Activated B cell treated with CpG ODN at 0.5 μM for 24 hours (primary cell): ENCODE results near the gene MALAT1. TPM values are rescaled to one million over a fixed set of nuclear protein-coding genes. Genes with fewer than 3 reads are reported as not detected.
A peak's percentile ranks its signal among the peaks of the same experiment; 100 is the strongest.
"Not testable (repeated sequence)": the region's sequence is repeated elsewhere in the genome, so short reads cannot be mapped to it uniquely, and the experiment has no call there.

Source experiments
- ATAC-seq: fragments of 200-7000 bp; cut with Tn5 transposase; one replicate; pipeline ENCODE4 v1.10.0; 2021; ENCODE audit warnings: low read depth, mild to moderate bottlenecking, moderate library complexity
- CTCF ChIA-PET: fragments of 350-600 bp; sonication (Branson Sonifier 250); formaldehyde crosslinking; loops from one replicate; lab custom pipeline; 2021; ENCODE audit warnings: antibody characterized with exemption; lab: Charles Lee
- POLR2A ChIA-PET: fragments of 350-600 bp; sonication (Branson Sonifier 250); formaldehyde crosslinking; loops from one replicate; lab custom pipeline; 2021; ENCODE audit warnings: antibody characterized with exemption; lab: Charles Lee
- DNase-seq: peaks from one replicate; pipeline ENCODE4 v3.0.0; 2022
- H3K27ac Mint-ChIP-seq: one replicate; pipeline ENCODE4 v1.8.0; 2020; ENCODE audit warnings: mixed read lengths
- H3K27me3 Mint-ChIP-seq: one replicate; pipeline ENCODE4 v1.8.0; 2021; ENCODE audit warnings: mixed read lengths
- H3K36me3 Mint-ChIP-seq: one replicate; pipeline ENCODE4 v1.8.0; 2021; ENCODE audit warnings: low read depth, mixed read lengths
- H3K4me1 Mint-ChIP-seq: one replicate; pipeline ENCODE4 v1.8.0; 2021; ENCODE audit warnings: mixed read lengths
- H3K4me3 Mint-ChIP-seq: one replicate; pipeline ENCODE4 v1.8.0; 2020; ENCODE audit warnings: mild to moderate bottlenecking, mixed read lengths
- H3K9me3 Mint-ChIP-seq: one replicate; pipeline ENCODE4 v1.8.0; 2020; ENCODE audit warnings: mixed read lengths
- intact Hi-C: fragments of 100-400 bp; cut with micrococcal nuclease; formaldehyde crosslinking; loops from one replicate; pipeline ENCODE4 v1.15.1; 2024
- total RNA-seq: library from RNA; stranded (reverse); gene quantifications from 2 replicates; pipeline ENCODE4 v1.2.3, GENCODE V29; 2022
- TF ChIP-seq, protein P1 (sequence below): fragments of 200-600 bp; IDR thresholded peaks from one replicate; pipeline ENCODE4 v1.8.0; 2022; ENCODE audit warnings: antibody characterized with exemption, mild to moderate bottlenecking

Gene MALAT1
- total RNA-seq, 1 donor from 2014 or later: 18,961 TPM

DNA sequence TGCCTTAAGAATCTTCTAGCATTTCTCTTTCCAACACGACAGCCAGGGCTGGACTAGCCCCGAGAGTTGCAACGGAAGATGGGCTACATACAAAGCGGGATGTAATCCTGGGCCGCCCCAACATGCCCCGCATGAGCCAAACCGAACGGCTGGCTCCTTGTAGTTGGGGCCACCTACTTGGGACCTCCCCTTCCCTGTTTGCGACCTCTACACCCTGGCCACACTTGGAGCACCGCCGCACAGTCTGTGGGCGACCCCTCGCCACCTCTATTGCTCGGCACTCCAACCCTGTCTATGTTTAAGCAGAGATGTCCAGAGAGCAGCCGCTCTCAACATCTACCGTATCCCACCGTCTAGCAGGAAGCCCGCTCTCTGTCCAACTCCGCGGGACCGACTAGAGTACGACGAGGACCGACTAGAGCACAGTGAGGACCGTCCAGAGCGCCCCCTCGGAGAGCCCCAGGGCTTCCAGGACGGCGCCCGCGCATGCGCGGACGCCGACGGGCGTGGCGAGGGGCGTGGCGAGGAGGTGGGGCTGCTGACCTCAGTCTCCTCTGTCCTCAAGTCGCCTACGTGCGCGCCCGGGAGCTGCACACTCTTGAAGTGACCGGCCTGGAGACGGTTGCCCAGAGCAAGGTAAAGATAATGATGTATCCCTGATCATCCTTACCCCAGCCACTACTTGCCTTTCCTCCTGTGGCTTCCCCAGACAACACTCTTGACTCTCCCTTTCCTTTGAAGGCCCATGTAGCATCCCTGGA, 44.0 kb upstream of the MALAT1 start:
- Mint-ChIP-seq H3K27me3 (no peaks in the 10 kb centered on the region), H3K27ac (peak overlapping the region; percentile 90), H3K4me3 (peak overlapping the region; percentile 95), H3K4me1 (peaks cover 32% of the 10 kb centered on the region), H3K36me3 (peaks cover 5% of the 10 kb centered on the region), H3K9me3 (no peaks in the 10 kb centered on the region)
- CTCF ChIA-PET: interaction anchor here (0.7 kb wide), 1 partner anchor 39 kb away, joined by 3 read pairs; no protein-coding TSS in a partner anchor
- DNase-seq (peak; percentile 83), ATAC-seq (peak; percentile 98)
- TF ChIP-seq, protein P1, sequence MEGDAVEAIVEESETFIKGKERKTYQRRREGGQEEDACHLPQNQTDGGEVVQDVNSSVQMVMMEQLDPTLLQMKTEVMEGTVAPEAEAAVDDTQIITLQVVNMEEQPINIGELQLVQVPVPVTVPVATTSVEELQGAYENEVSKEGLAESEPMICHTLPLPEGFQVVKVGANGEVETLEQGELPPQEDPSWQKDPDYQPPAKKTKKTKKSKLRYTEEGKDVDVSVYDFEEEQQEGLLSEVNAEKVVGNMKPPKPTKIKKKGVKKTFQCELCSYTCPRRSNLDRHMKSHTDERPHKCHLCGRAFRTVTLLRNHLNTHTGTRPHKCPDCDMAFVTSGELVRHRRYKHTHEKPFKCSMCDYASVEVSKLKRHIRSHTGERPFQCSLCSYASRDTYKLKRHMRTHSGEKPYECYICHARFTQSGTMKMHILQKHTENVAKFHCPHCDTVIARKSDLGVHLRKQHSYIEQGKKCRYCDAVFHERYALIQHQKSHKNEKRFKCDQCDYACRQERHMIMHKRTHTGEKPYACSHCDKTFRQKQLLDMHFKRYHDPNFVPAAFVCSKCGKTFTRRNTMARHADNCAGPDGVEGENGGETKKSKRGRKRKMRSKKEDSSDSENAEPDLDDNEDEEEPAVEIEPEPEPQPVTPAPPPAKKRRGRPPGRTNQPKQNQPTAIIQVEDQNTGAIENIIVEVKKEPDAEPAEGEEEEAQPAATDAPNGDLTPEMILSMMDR: no peak
- POLR2A ChIA-PET: interaction anchor here (0.6 to 2.7 kb wide), 19 partner anchors 8 to 75 kb away, joined by 3 to 35 read pairs (median 5); partner anchors contain the start of genes MALAT1 and NEAT1
- intact Hi-C loops: loop anchor here (1.0 kb wide), 3 partner anchors 14 to 39 kb away; no protein-coding TSS in a partner anchor

DNA sequence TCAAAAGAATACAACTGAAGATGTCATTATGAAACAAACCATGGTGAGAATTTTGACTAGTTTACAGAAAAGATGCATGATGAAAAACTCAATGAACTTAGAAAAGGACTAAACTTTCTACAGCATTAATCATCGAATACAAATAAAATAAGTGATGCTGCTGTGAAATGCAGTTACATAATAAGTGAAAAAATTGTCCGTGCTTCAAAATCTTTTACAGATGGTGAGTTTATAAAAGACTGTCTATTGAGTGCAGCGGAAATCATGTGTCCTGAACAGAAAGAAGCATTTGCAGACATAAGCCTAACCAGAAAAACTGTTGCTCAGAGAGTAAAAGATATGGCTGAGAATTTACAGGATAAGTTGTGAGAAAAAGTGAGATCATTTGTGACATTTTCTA, 42.4 kb upstream of the MALAT1 start:
- ChIA-PET POLR2A (interaction anchor here (0.7 to 25.9 kb wide), 7 partner anchors 15 to 48 kb away, joined by 3 to 1949 read pairs (median 14); partner anchors contain the start of gene MALAT1), CTCF (no interaction called here)
- intact Hi-C loops: no loop called here
- DNase-seq: no peak
- TF ChIP-seq, protein P1: no peak
- ATAC-seq: no peak
- Mint-ChIP-seq H3K9me3 (no peaks in the 10 kb centered on the region), H3K27me3 (no peaks in the 10 kb centered on the region), H3K4me3 (peak overlapping the region; percentile 67), H3K36me3 (peaks cover 5% of the 10 kb centered on the region), H3K27ac (no peak overlapping the region), H3K4me1 (peaks cover 32% of the 10 kb centered on the region)

- TF ChIP-seq, protein P1: no peak
- DNase-seq: no peak
- Mint-ChIP-seq H3K27ac (no peak overlapping the region), H3K4me3 (no peak overlapping the region), H3K36me3 (peaks cover 5% of the 10 kb centered on the region), H3K9me3 (no peaks in the 10 kb centered on the region), H3K4me1 (peaks cover 27% of the 10 kb centered on the region), H3K27me3 (no peaks in the 10 kb centered on the region)
- ATAC-seq: no peak
- POLR2A ChIA-PET: interaction anchor here (0.6 to 25.9 kb wide), 6 partner anchors 13 to 54 kb away, joined by 3 to 1949 read pairs (median 3); partner anchors contain the start of genes MALAT1 and NEAT1
- intact Hi-C loops: no loop called here
- CTCF ChIA-PET: no interaction called here
These were observed 39.3 kb upstream of the MALAT1 start for GRCh38 chr11:65459552-65459951.

DNA sequence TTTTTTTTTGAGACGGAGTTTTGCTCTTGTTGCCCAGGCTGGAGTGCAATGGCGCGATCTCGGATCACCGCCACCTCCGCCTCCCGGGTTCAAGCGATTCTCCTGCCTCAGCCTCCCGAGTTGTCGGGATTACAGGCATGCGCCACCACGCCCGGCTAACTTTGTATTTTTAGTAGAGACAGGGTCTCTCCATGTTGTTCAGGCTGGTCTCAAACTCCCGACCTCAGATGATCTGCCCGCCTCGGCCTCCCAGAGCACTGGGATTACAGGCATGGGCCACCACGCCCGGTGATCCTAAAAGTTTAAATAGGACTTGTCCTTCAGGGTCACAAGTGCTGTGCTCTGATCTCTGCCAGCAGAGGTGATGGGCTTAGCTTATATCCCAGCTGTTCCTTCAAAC, 33.4 kb upstream of the MALAT1 start:
- DNase-seq, H3K36me3 Mint-ChIP-seq, H3K27me3 Mint-ChIP-seq, H3K4me3 Mint-ChIP-seq, H3K27ac Mint-ChIP-seq, H3K9me3 Mint-ChIP-seq, intact Hi-C loops, ATAC-seq: not testable (repeated sequence)
- H3K4me1 Mint-ChIP-seq: peaks cover 17% of the 10 kb centered on the region
- ChIA-PET POLR2A (interaction anchor here (1.1 to 25.9 kb wide), 4 partner anchors 12 to 47 kb away, joined by 4 to 1949 read pairs (median 9); partner anchors contain the start of gene MALAT1), CTCF (interaction anchor here (1.5 kb wide), 1 partner anchor 28 kb away, joined by 3 read pairs; no protein-coding TSS in a partner anchor)

- H3K4me1 Mint-ChIP-seq: peaks cover 30% of the 10 kb centered on the region
- H3K27ac Mint-ChIP-seq, H3K27me3 Mint-ChIP-seq, DNase-seq, CTCF ChIA-PET, ATAC-seq, H3K4me3 Mint-ChIP-seq, H3K9me3 Mint-ChIP-seq, H3K36me3 Mint-ChIP-seq, intact Hi-C loops: not testable (repeated sequence)
- POLR2A ChIA-PET: interaction anchor here (7.2 to 25.9 kb wide), 2 partner anchors 31 to 48 kb away, joined by 251 to 1949 read pairs; partner anchors contain the start of genes MALAT1 and NEAT1
These were observed 31.5 kb upstream of the MALAT1 start for GRCh38 chr11:65467306-65467705.
